Pancreas (tissue), 10 donors: ENCODE measurements around the gene PRPSAP1. TPM values are rescaled to one million over a fixed set of nuclear protein-coding genes. Genes with fewer than 3 reads are reported as not detected.

ENCODE experiments used
- ATAC-seq, 4 donors: fragments of 200-7000 bp; cut with Tn5 transposase; one replicate each; pipeline versions ENCODE4 v1.8.0 to v1.9.1; 2020; ENCODE audit warnings: mild to moderate bottlenecking in 4 of 4, moderate library complexity in 4 of 4
- DNase-seq, 6 donors: peaks; one replicate each; pipeline ENCODE4 v3.0.0-alpha.2; 2020
- FAIRE-seq: peaks from 2 replicates; lab custom pipeline; 2012; peaks lifted over from hg19 to GRCh38; lab: Jason Lieb, UNC
- H3K27ac ChIP-seq, 4 donors: fragments of 200-600 bp; sonication (generic); 1 replicate in 3 of 4; 2 replicates in 1 of 4; pipeline versions ENCODE4 v1.5.0 to v1.8.0; 2020
- H3K27me3 ChIP-seq, 4 donors: fragments of 200-600 bp; one replicate each; pipeline ENCODE4 v1.8.0; 2021
- H3K36me3 ChIP-seq, 3 donors: fragments of 200-600 bp; sonication (generic) in 1 of 3; one replicate each; pipeline versions ENCODE4 v1.5.0 to v1.8.0; 2020 to 2021
- H3K4me1 ChIP-seq, 3 donors: fragments of 200-600 bp; one replicate each; pipeline ENCODE4 v1.8.0; 2021
- H3K4me3 ChIP-seq, 4 donors: fragments of 200-600 bp; sonication (generic) in 2 of 4; one replicate each; pipeline versions ENCODE4 v1.5.0 to v1.8.0; 2020 to 2021
- H3K9me3 ChIP-seq, 4 donors: fragments of 200-600 bp; one replicate each; pipeline ENCODE4 v1.8.0; 2021
- WGBS, 2 donors: extraction: QIAGEN DNeasy Blood & Tissue Kit; methylation state at CpG; one replicate each; pipeline ENCODE4 v1.1.7; 2013; 5-methylcytosine and 5-hydroxymethylcytosine counted together
- intact Hi-C, 3 donors: fragments of 100-400 bp; cut with DNase I; formaldehyde crosslinking; loops; one replicate each; pipeline versions ENCODE4 v1.11.1 to v1.14.2; 2022
- polyA plus RNA-seq, 2 donors: library from polyadenylated mRNA; stranded (reverse); fragments of 200-250 nt; gene quantifications; one replicate each; pipeline ENCODE4 v1.2.3, GENCODE V29; 2013
- total RNA-seq, 6 donors: library from RNA; stranded (reverse); fragmentation: NEBNext Ultra II Directional in 4 of 6; extraction: Animal tissue kit (Norgen Biotek cat#: 25700) in 4 of 6; gene quantifications; one replicate each; pipeline versions ENCODE4 v1.2.1 to v1.2.4, GENCODE V29; 2021 to 2023
- TF ChIP-seq, protein P1 (sequence below), 4 donors: fragments of 200-600 bp; sonication (generic) in 3 of 4; IDR thresholded peaks; one replicate each; pipeline versions ENCODE4 v1.5.0 to v1.8.0; 2021; ENCODE audit warnings: antibody characterized with exemption in 4 of 4
- donor health status: healthy with polysubstance abuse.
- donor health status: DM: no; HTN: no; CAD: no; lungs with moderate emphysema.
- donor health status: DM: no; HTN: no; CAD: no.
- donor health status: control.
- donor health status: control.
- donor health status: Bipolar disorder and iron deficiency.
- donor health status: DM: yes; HTN: yes; CAD: no.
- donor health status: DM: no; HTN: no; CAD: no.
- donor health status: DM: no; HTN: no; CAD: no.
- donor health status: DM: yes; HTN: yes; CAD: no.

PRPSAP1 gene
- total and polyA plus RNA-seq, 8 donors, result 18.5 to 43.3 (median 25.7) TPM

DNA sequence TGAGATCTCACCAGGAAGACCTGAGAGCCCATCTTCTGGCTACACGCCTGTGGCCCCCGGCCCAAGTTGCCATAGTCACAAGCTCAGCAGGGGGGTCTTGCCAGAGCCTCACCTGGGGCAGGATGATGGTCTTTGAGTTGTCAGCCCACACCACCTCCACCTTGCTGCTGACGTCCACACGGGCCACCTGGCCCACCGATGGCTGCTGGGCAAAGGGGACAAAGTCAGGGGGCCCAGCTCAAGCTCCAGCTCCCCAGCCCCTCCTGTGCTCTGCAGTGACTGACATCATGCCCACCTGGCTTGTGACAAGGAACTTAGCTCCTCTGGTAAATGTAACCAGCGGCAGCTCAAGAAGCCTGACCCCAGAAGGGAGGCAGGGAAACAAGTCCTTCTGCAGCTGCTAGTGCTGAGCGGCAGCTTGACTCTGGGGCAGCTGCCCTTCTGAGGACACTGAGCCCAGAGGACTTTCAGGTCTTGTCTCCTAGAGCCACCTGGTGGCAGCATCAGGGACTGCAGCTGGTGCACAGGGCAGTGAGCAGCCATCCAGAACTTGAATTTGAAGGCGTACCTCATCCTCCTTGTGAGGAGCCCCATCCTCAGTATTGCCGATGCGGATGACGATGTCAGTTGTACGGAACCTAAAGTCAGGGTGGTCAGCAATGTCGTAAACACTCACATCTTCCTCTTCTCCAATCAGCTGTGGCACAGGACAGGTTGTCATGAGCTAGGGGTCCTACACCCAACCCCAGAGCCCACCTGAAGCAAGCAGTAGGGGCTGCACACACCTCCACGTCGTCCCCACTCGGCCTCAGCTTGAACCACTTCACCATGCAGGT, 44.2 kb upstream of the PRPSAP1 start:
- Histone ChIP-seq H3K4me1 (no peaks in the 10 kb centered on the region), H3K9me3 (no peaks in the 10 kb centered on the region), H3K27me3 (no peaks in the 10 kb centered on the region), H3K36me3 (peaks cover 0 to 64% (median 37%) of the 10 kb centered on the region in 3 donors), H3K4me3 (no peak overlapping the region), H3K27ac (no peak overlapping the region)
- intact Hi-C loops, result loop anchor here (5.0 to 10.0 kb wide), 3 partner anchors 91 to 96 kb away; partner anchors contain the start of gene QRICH2 (in 2 of the 3)
- DNase-seq, result peak; percentile 76 to 99 (median 90)
- FAIRE-seq, result no peak
- ATAC-seq, result peak; percentile 75 to 94 (median 87)
- WGBS, 2 donors, result 34 to 40% methylated on average over 16 of the region's 16 CpGs
- TF ChIP-seq, protein P1, sequence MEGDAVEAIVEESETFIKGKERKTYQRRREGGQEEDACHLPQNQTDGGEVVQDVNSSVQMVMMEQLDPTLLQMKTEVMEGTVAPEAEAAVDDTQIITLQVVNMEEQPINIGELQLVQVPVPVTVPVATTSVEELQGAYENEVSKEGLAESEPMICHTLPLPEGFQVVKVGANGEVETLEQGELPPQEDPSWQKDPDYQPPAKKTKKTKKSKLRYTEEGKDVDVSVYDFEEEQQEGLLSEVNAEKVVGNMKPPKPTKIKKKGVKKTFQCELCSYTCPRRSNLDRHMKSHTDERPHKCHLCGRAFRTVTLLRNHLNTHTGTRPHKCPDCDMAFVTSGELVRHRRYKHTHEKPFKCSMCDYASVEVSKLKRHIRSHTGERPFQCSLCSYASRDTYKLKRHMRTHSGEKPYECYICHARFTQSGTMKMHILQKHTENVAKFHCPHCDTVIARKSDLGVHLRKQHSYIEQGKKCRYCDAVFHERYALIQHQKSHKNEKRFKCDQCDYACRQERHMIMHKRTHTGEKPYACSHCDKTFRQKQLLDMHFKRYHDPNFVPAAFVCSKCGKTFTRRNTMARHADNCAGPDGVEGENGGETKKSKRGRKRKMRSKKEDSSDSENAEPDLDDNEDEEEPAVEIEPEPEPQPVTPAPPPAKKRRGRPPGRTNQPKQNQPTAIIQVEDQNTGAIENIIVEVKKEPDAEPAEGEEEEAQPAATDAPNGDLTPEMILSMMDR (IDR thresholded peaks at IDR 0.05), result peak; percentile 92 to 98 (median 97)

DNA sequence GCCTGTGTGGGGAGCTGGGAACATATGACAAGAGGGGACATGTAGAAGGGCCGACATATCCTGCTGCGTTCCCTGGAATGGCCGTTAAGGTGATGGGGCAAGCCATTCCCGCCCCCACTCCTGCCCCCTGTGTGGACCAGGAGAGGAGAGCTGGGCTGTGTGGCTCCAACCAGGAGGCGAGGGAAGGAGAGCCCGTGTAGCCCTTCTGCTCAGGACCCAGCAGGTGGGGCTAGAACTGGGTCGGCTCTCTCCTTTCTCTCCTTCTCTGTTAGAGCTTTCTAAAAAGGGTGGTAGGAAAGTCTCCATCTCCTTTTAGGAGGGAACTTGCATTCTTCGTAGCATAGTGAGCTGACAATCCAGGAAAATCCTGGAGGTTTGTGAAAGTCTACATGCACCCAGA, 43.5 kb upstream of the PRPSAP1 start:
- H3K4me1 ChIP-seq, result no peaks in the 10 kb centered on the region
- peaks cover 0 to 56% (median 37%) of the 10 kb centered on the region in 3 donors for H3K36me3 ChIP-seq
- H3K4me3 ChIP-seq, result no peak overlapping the region
- WGBS, 2 donors, result 82 to 84% methylated on average over 8 of the region's 8 CpGs
- no peak for ATAC-seq
- no peaks in the 10 kb centered on the region for H3K9me3 ChIP-seq
- FAIRE-seq, result no peak
- no peak overlapping the region for H3K27ac ChIP-seq
- intact Hi-C loops, result loop anchor here (5.0 to 10.0 kb wide), 3 partner anchors 90 to 95 kb away; partner anchors contain the start of gene QRICH2 (in 2 of the 3)
- TF ChIP-seq, protein P1 (IDR thresholded peaks at IDR 0.05), result no peak
- DNase-seq, result no peak
- H3K27me3 ChIP-seq, result no peaks in the 10 kb centered on the region

DNA sequence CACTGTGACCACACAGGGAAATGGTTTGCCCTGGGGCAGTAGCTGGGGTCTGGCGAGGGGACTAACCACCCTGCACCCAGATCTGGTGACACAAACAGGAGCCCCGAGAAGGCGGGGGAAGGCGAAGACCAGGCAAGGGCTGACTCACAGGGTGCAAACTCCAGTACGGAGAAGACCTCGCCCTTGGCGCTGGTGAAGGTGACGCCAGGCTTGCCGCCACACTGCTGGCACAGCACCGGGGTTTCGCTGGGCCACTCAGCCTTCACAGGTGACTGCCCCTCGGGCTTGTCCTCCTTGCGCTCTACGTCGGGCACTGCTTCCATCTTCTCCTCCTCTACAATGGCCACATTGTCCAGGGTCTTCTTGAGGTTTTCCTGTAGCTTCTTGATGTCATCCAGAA, 42.3 kb upstream of the PRPSAP1 start:
- Histone ChIP-seq H3K36me3 (peaks cover 0 to 58% (median 37%) of the 10 kb centered on the region in 3 donors), H3K4me3 (no peak overlapping the region), H3K4me1 (no peaks in the 10 kb centered on the region), H3K9me3 (no peaks in the 10 kb centered on the region), H3K27ac (no peak overlapping the region), H3K27me3 (no peaks in the 10 kb centered on the region)
- FAIRE-seq, result no peak
- intact Hi-C loops, result loop anchor here (5.0 to 10.0 kb wide), 3 partner anchors 89 to 94 kb away; partner anchors contain the start of gene QRICH2 (in 2 of the 3)
- 94 to 96% methylated on average over 15 of the region's 15 CpGs for WGBS, 2 donors
- TF ChIP-seq, protein P1 (IDR thresholded peaks at IDR 0.05), result no peak
- ATAC-seq, result peak in 1 of 4 donors; percentile 5
- DNase-seq, result peak in 1 of 6 donors; percentile 60

DNA sequence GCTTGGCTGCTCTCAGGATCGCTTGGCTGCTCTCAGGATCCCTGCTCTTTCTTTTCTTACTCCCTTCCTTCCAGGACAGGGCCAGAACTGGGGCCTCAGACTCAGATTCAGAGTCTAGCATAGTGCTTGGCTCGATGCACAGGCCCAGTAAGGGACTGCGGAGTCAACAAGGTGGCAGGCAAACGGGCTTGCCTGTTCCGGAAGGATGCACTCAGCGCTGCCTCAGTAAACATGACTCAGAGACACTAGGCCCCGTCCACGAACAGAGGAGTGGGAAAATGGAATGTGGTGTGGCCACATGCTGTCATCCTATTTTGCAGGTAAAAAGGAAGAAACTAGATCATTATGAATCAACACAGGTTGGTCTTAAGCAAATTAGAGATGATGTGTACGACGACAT, 40.5 kb upstream of the PRPSAP1 start:
- Histone ChIP-seq H3K27me3 (no peaks in the 10 kb centered on the region), H3K4me3 (no peak overlapping the region), H3K27ac (no peak overlapping the region), H3K36me3 (peaks cover 0 to 49% (median 29%) of the 10 kb centered on the region in 3 donors), H3K9me3 (no peaks in the 10 kb centered on the region), H3K4me1 (no peaks in the 10 kb centered on the region)
- intact Hi-C loops, result loop anchor here in 1 of 3 donors (10.0 kb wide), 1 partner anchor 89 kb away; the partner anchor contains the start of gene QRICH2
- WGBS, 2 donors, result 91 to 92% methylated on average over 10 of the region's 10 CpGs
- TF ChIP-seq, protein P1 (IDR thresholded peaks at IDR 0.05), result no peak
- DNase-seq (no peak), ATAC-seq (peak in 1 of 4 donors; percentile 27), FAIRE-seq (no peak)
